ES-I3 (cell line): Measurements from ENCODE around the gene SEC14L3.
"Not testable (repeated sequence)": the region's sequence is repeated elsewhere in the genome, so short reads cannot be mapped to it uniquely, and the experiment has no call there.

Experiments used
- H3K36me3 ChIP-seq: 2 replicates; pipeline ENCODE4 v1.6.1; 2013; ENCODE audit warnings: mild to moderate bottlenecking, low read length, control low read depth, moderate library complexity; ENCODE audit not compliant: insufficient read depth
- H3K4me1 ChIP-seq: 2 replicates; pipeline ENCODE4 v1.6.1; 2013; ENCODE audit warnings: mild to moderate bottlenecking, control low read depth, low read length; ENCODE audit not compliant: insufficient read depth
- H3K9ac ChIP-seq: 2 replicates; pipeline ENCODE4 v1.6.1; 2013; ENCODE audit warnings: low read depth, mild to moderate bottlenecking, low read length, moderate library complexity
- H3K9me3 ChIP-seq: 2 replicates; pipeline ENCODE4 v1.6.1; 2013; ENCODE audit warnings: mild to moderate bottlenecking, low read length, moderate library complexity; ENCODE audit not compliant: control insufficient read depth, insufficient read depth

SEC14L3 gene

DNA sequence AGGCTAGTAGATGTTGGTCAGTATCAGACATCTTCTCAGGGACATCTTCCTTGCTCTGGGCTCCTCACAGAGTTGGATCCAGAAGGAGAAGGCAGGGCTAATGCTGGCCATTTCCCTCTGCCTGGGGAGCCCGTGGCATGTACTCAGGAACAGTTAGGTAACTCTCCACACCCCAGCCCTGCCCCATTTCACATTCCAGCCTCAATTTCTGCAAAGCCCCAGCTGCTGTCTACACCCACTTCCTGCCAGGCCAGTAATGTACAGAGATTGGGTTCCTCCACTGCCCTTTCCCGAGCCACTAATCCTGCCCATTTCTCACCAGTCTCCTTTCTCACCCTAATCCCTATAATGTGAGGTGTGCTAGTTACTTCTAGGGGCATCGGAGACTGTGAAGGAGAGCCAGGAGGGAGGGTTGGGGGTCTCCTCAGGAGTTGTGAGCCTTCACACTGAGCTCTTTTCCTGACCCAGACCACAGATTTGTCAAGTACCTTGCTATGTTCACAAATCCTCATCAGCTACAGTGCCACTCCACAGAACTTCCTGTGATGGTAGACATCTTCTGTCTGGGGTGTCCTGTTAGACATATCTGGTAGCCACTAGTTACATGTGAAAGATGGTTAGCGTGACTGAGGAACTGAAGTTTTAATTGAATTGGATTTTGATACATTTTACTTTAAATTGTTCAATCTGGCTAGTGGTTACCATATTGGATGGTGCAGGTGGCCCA is 1.3 kb upstream of the SEC14L3 start:
- Histone ChIP-seq H3K9ac (no peak overlapping the region), H3K9me3 (no peaks in the 10 kb centered on the region), H3K36me3 (no peaks in the 10 kb centered on the region), H3K4me1 (no peaks in the 10 kb centered on the region)

DNA sequence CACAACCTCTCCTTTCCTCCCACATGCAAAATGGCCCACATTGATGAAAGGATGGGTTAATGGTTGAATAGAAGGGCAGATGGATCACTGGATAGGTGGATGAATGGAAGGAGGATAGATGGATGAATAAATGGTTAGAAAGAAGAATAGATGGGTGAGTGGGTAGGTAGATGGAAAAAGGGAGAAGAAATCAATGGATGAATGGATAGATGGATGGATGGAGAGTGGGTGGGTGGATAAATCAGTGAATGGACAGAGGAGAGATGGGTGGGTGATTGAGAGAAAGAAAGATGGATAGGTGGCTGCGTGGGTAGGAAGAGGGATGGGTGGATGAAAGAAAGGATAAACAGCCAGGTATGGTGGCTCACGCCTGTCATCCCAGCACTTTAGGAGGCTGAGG is 1.2 kb downstream of the SEC14L3 start:
- H3K9ac ChIP-seq, result no peak overlapping the region
- no peaks in the 10 kb centered on the region for H3K4me1 ChIP-seq
- no peaks in the 10 kb centered on the region for H3K36me3 ChIP-seq
- H3K9me3 ChIP-seq, result no peaks in the 10 kb centered on the region

DNA sequence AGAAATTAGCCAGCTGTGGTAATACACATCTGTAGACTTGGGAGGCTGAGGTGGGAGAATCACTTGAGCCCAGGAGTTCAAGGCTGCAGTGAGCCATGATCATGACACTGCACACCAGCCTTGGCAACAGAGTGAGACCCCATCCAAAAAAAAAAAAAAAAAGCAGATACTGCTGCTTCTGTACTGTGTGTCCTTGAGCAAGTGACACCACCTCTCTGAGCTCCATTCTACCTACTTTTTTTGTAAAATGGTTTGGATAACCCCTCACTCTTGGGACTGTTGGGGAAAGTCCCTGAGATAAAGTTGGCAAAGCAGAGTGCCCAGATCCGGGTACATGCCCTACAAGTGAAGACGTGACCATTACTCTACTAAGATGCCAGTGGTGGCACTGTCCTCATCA is 2.7 kb downstream of the SEC14L3 start:
- no peak overlapping the region for H3K9ac ChIP-seq
- no peaks in the 10 kb centered on the region for H3K36me3 ChIP-seq
- no peaks in the 10 kb centered on the region for H3K9me3 ChIP-seq
- no peaks in the 10 kb centered on the region for H3K4me1 ChIP-seq

DNA sequence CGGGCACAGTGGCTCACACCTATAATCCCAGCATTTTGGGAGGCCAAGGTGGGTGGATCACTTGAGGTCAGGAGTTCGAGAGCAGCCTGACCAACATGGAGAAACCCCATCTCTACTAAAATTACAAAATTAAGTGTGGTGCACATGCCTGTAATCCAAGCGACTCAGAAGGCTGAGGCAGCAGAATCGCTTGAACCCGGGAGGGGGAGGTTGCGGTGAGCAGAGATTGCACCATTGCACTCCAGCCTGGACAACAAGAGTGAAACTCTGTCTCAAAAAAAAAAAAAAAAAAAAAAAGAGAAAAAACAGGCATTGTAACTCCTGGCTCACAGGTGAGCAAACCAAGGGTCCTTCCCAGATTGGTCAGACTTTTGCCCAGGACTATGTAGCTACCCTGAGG is 11.3 kb downstream of the SEC14L3 start:
- H3K9ac ChIP-seq, H3K4me1 ChIP-seq, H3K36me3 ChIP-seq, H3K9me3 ChIP-seq: not testable (repeated sequence)

DNA sequence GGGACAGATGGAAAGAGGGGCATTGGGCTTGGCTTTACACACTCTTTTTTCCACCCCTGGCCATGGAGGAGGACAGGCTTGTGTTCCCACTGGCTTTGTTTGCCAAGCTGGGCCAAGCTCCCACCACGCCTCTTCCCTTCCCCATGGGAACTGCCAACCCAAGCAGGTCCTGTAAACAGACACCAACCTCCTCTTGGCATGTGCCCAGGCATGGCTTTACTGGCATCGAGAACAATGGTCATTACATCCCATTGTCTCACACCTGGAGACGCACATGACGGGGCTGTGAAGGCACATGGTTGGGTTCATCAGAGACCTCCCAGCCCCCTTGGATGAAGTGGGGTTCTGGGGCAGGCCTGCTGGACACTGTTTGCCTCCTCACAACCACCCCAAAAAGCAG is 11.7 kb downstream of the SEC14L3 start:
- H3K36me3 ChIP-seq, result no peaks in the 10 kb centered on the region
- no peaks in the 10 kb centered on the region for H3K9me3 ChIP-seq
- H3K9ac ChIP-seq, result no peak overlapping the region
- H3K4me1 ChIP-seq, result no peaks in the 10 kb centered on the region

DNA sequence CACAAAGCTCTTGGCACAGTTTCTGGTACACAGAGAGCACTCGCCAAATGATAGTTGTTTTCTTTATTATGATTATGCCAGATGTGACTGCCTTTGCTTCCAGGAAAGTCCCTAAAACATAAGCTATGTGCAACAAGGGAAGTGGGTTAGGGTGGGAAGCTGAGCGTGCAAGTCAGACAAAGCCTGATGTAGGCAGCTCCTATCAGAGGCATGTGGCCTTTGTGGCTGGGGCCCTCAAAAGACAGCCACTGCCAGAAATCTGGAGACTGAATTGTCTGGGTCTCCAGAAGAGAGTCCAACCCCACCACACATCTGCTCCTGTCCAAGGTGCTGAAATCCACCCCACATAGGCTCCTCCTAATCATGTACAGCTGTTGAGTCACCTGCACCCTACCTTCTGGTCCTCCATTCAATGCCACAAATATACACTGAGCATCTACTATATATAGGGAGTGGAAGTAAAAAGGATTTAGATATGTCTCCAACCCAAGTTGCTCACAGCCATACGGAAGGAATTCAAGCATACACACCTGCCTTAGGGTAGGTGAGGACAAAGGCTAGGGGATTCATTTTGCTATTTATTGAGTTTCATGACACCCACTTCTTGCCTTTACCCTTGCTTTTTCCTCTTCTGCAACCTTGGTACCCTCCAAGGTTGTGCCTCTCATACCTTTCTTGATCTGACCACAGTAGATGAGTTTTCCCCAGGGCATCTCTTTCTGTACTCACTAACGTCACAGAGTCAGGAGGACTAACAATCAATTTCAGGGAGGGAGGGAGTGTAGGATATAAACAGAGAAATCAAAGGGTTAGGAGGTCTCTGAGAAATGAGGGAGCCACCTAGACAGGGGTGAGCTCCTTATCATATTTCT is 12.4 kb downstream of the SEC14L3 start:
- Histone ChIP-seq H3K9ac (no peak overlapping the region), H3K4me1 (no peaks in the 10 kb centered on the region), H3K36me3 (no peaks in the 10 kb centered on the region), H3K9me3 (no peaks in the 10 kb centered on the region)

DNA sequence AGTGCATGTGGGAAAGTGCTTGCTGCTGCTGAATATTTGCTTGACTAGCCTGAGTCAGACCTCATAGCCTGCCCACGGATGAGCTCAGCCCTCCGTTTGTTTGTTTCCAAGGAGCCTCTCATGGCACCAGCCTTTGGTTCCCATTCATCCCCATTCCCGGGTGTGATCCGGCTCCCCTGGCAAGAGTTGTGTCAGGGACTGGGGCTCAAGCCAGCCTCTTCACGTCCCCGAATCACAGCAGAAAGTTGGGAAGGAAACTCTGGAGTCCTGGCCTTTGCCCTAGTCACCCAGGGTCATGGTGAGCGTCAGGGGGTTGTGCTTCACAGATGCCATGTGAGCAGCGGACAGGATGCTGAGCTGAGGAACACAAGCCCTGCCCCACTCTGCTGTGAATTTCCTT is 13.8 kb downstream of the SEC14L3 start:
- Histone ChIP-seq H3K4me1 (no peaks in the 10 kb centered on the region), H3K9me3 (no peaks in the 10 kb centered on the region), H3K9ac (no peak overlapping the region), H3K36me3 (no peaks in the 10 kb centered on the region)

DNA sequence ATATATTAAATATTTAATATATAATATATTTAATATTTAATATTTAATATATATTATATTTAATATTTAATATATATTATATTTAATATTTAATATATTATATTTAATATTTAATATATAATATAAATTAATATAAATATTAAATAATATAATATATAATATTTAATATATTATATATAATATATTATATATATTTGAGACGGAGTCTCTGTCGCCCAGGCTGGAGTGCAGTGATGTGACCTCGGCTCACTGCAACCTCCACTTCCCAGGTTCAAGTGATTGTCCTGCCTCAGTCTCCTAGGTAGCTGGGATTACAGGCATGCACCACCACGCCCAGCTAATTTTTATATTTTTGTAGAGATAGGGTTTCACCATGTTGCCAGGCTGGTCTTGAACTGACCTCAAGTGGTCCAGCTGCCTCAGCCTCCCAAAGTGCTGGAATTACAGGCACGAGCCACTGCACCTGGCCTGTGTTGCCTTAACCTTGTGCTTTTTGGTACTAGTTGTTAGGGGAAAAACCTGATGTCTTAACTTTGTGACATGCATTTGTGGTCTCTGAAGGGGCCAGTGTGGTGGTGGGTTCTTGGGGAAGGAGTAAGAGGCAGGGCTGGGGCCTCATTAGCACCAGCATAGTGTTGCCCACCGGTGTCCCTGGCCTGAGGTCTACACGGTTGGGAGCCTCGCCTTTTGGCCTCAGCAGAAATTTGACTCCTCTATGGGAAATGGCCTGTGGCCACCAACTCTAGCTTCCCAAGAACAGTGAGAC is 16.6 kb downstream of the SEC14L3 start:
- Histone ChIP-seq H3K9me3 (no peaks in the 10 kb centered on the region), H3K9ac (no peak overlapping the region), H3K4me1 (no peaks in the 10 kb centered on the region), H3K36me3 (no peaks in the 10 kb centered on the region)

DNA sequence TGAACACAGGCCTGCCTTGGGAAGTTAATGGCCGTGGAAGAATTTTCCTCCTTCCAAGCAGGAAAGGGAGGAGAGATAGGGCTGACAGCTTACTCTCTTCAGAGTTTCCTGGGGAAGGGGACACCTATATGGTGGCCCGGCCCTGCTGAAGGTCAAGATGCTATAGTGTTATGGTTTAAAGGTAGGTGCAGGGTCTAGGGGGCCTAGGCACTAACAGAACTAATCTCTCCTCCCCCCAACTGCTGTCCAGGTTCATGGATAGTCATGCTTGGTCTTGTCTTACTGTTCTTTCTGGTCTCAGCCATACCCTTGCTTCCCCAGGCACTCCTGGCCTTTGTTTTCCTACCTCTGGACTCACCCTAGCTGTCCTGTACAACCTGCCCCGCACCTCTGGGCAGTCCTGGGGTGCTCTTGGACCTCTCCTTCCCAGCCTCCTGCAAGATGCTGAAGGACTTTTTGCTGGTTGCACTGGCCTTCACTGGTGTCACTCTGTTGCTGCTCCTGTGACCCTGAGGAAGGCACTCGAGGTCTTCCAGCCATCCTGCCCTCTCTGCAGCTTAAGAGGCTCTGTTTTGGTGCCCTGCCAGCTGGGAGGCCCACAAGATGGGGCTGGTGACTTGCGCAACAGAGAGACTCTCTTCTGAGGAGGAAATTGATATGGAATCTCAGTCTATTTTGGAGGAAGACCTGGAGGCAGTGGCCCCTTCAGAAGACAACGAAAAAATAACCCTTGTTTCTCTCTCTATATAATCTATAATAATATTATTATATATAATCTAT is 17.9 kb downstream of the SEC14L3 start:
- Histone ChIP-seq H3K4me1 (no peaks in the 10 kb centered on the region), H3K9ac (no peak overlapping the region), H3K9me3 (no peaks in the 10 kb centered on the region), H3K36me3 (no peaks in the 10 kb centered on the region)

DNA sequence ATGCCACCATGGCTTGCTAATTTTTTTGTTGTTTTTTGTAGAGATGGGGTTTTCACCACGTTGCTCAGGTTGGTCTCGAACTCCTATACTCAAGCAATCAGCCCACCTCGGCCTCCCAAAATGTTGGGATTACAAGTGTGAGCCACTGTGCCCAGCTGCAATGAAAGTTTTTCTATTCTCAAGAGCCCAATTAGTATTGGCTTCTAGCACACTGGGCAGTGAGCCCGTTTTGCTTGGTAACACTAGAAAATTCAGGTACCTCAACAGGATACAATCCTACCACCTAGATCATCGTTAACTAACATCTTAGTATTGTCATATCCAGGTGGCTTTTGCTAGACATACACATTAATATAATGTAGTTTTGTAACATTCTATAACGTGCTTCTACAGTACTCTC is 19.0 kb downstream of the SEC14L3 start:
- Histone ChIP-seq H3K9ac (no peak overlapping the region), H3K4me1 (no peaks in the 10 kb centered on the region), H3K9me3 (no peaks in the 10 kb centered on the region), H3K36me3 (no peaks in the 10 kb centered on the region)

DNA sequence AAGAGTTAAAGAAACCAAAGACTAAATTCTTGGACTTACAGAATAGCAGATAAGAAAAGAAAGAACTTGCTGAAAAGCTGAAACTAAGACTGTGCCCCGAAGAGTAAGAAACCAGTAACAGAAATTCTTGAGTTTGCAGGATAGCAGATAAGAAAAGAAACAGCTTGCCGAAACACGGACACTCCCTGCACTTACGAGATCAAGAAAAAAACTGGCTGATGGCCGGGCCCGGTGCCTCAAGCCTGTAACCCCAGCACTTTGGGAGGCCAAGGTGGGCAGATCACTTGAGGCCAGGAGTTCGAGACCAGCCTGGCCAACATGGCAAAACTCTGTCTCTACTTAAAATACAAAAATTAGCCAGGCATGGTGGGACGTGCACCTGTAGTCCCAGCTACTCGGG is 20.3 kb downstream of the SEC14L3 start:
- H3K36me3 ChIP-seq, H3K4me1 ChIP-seq, H3K9me3 ChIP-seq, H3K9ac ChIP-seq: not testable (repeated sequence)

DNA sequence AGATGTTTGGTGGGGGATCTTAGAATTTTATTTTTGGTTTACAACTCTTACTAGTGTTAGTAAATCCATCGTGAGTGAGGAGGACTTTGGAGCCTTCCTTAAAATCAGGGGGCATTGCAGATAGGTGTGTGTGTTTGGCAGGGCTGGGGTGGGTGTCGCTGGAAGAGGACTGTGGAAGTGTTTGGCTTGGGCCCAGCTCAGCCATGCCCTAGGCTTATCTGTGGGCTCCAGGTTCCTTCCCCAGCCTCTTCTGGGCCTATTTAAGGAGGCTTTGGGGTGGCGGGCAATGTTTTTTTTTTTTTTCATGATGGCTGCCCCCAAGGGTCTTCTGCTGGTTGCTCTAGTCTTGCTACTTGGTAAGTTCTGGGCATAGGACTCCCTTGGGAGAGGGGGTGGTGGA is 24.2 kb downstream of the SEC14L3 start:
- Histone ChIP-seq H3K9ac (no peak overlapping the region), H3K4me1 (no peaks in the 10 kb centered on the region), H3K9me3 (no peaks in the 10 kb centered on the region), H3K36me3 (no peaks in the 10 kb centered on the region)

DNA sequence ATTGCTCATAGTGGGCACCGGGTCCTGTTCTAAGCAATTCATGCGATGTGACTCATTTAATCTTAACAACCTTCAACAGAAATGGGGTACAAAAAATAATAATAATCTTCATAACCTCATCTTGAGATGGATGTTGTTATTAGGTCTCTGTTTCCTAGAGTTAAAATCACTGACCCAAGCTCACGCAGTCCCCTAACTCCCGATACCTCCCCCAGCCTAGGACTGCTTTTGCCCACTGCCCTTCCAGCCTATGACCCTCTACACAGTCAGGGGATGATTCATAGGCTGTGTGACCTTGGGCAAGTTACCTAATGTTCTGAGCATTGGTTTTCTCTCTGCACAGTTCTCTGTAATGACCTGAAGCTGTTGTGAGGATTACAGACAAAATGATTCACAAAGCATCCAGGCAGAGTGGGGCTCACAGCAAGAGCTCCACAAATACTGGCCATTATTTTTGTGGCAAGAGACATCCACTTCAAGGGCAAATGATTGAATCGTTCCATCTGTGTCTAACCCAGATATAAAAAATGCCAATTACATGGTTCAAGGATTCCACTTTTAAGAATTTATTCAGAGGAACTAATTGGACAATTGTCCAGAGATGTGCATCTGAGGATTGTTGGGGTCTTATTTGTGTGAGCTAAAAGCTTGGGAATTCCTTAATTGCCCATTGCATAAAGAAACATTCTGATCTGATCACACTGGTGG is 26.2 kb downstream of the SEC14L3 start:
- H3K9ac ChIP-seq, result no peak overlapping the region
- no peaks in the 10 kb centered on the region for H3K36me3 ChIP-seq
- no peaks in the 10 kb centered on the region for H3K9me3 ChIP-seq
- H3K4me1 ChIP-seq, result no peaks in the 10 kb centered on the region
